ENCODE data around the gene IPO11. TPM values are rescaled to one million over a fixed set of nuclear protein-coding genes. Genes with fewer than 3 reads are reported as not detected.

The IPO11 gene
- total RNA-seq, 1 donor: 38.1 TPM

GRCh38 chr5:62486672-62487071 lies 74.1 kb downstream of the IPO11 start:
- DNase-seq (ENCODE audit: low read depth): no peak
- TF ChIP-seq CTCF (IDR thresholded peaks at IDR 0.05; ENCODE audit: insufficient read depth, low read length): no peak
- no peak overlapping the region for H3K4me3 ChIP-seq (ENCODE audit: low read depth, low read length)

GRCh38 chr5:62488531-62488930 lies 76.0 kb downstream of the IPO11 start:
- no peak for TF ChIP-seq CTCF (IDR thresholded peaks at IDR 0.05; ENCODE audit: insufficient read depth, low read length)
- no peak overlapping the region for H3K4me3 ChIP-seq (ENCODE audit: low read depth, low read length)
- DNase-seq (ENCODE audit: low read depth): no peak

GRCh38 chr5:62489471-62489870 lies 76.9 kb downstream of the IPO11 start:
- no peak overlapping the region for H3K4me3 ChIP-seq (ENCODE audit: low read depth, low read length)
- TF ChIP-seq CTCF (IDR thresholded peaks at IDR 0.05; ENCODE audit: insufficient read depth, low read length): no peak
- no peak for DNase-seq (ENCODE audit: low read depth)

GRCh38 chr5:62494772-62495171 lies 82.2 kb downstream of the IPO11 start:
- DNase-seq (ENCODE audit: low read depth): no peak
- no peak overlapping the region for H3K4me3 ChIP-seq (ENCODE audit: low read depth, low read length)
- no peak for TF ChIP-seq CTCF (IDR thresholded peaks at IDR 0.05; ENCODE audit: insufficient read depth, low read length)

GRCh38 chr5:62496876-62497275 lies 84.3 kb downstream of the IPO11 start:
- DNase-seq (ENCODE audit: low read depth): no peak
- no peak overlapping the region for H3K4me3 ChIP-seq (ENCODE audit: low read depth, low read length)
- TF ChIP-seq CTCF (IDR thresholded peaks at IDR 0.05; ENCODE audit: insufficient read depth, low read length): no peak

GRCh38 chr5:62498961-62499360 lies 86.4 kb downstream of the IPO11 start:
- no peak for DNase-seq (ENCODE audit: low read depth)
- no peak for TF ChIP-seq CTCF (IDR thresholded peaks at IDR 0.05; ENCODE audit: insufficient read depth, low read length)
- H3K4me3 ChIP-seq (ENCODE audit: low read depth, low read length): no peak overlapping the region

GRCh38 chr5:62499756-62500155 lies 87.2 kb downstream of the IPO11 start:
- no peak for TF ChIP-seq CTCF (IDR thresholded peaks at IDR 0.05; ENCODE audit: insufficient read depth, low read length)
- no peak overlapping the region for H3K4me3 ChIP-seq (ENCODE audit: low read depth, low read length)
- DNase-seq (ENCODE audit: low read depth): no peak
